Karpas-422 (cell line): ENCODE data around the gene CAMK2N2. TPM values are rescaled to one million over a fixed set of nuclear protein-coding genes. Genes with fewer than 3 reads are reported as not detected.

ENCODE experiments used
- DNase-seq: peaks from one replicate; pipeline ENCODE4 v3.0.0-alpha.2; 2015
- H2AFZ ChIP-seq: fragments of 200-600 bp; sonication (generic); 2 replicates; pipeline ENCODE4 v1.6.1; 2014; ENCODE audit warnings: antibody characterized with exemption, low read length, mixed read lengths
- H3K27ac ChIP-seq: fragments of 200-600 bp; sonication (generic); 2 replicates; pipeline ENCODE4 v1.5.1; 2014; ENCODE audit warnings: mild to moderate bottlenecking, low read length, moderate library complexity
- H3K27me3 ChIP-seq: fragments of 200-600 bp; sonication (generic); 2 replicates; pipeline ENCODE4 v1.6.1; 2014; ENCODE audit warnings: low read length, mixed read lengths
- H3K36me3 ChIP-seq: fragments of 200-600 bp; sonication (generic); 2 replicates; pipeline ENCODE4 v1.6.1; 2014; ENCODE audit warnings: low read length, mixed read lengths; ENCODE audit not compliant: insufficient read depth
- H3K4me1 ChIP-seq: fragments of 200-600 bp; sonication (generic); 2 replicates; pipeline ENCODE4 v1.6.1; 2014; ENCODE audit warnings: mild to moderate bottlenecking, low read length, mixed read lengths
- H3K4me2 ChIP-seq: fragments of 200-600 bp; sonication (generic); 2 replicates; pipeline ENCODE4 v1.6.1; 2014; ENCODE audit warnings: low read length, low read depth, mild to moderate bottlenecking; ENCODE audit not compliant: poor library complexity, severe bottlenecking
- H3K4me3 ChIP-seq: fragments of 200-600 bp; sonication (generic); 2 replicates; pipeline ENCODE4 v1.5.1; 2014; ENCODE audit warnings: mild to moderate bottlenecking, antibody characterized with exemption, low read length, mixed read lengths
- H3K79me2 ChIP-seq: fragments of 200-600 bp; sonication (generic); 2 replicates; pipeline ENCODE4 v1.6.1; 2014; ENCODE audit warnings: mild to moderate bottlenecking, low read length, mixed read lengths
- H3K9ac ChIP-seq: fragments of 200-600 bp; sonication (generic); 2 replicates; pipeline ENCODE4 v1.6.0; 2014; ENCODE audit warnings: low read length
- H3K9me2 ChIP-seq: fragments of 200-600 bp; sonication (generic), shearing (Covaris generic); replicated peaks from 2 replicates; pipeline ENCODE4 v1.6.0; 2014; ENCODE audit warnings: mild to moderate bottlenecking, low read length, moderate library complexity; ENCODE audit not compliant: insufficient read depth
- H3K9me3 ChIP-seq: fragments of 300-700, 200-600 bp; sonication (generic); 2 replicates; pipeline ENCODE4 v1.6.1; 2014; ENCODE audit warnings: low read length, mixed read lengths
- H4K20me1 ChIP-seq: fragments of 200-600 bp; sonication (generic); 2 replicates; pipeline ENCODE4 v1.6.1; 2014; ENCODE audit warnings: mild to moderate bottlenecking, antibody characterized with exemption, low read length, low read depth; ENCODE audit not compliant: insufficient read depth
- total RNA-seq: library from RNA; depleted of rRNA; stranded (reverse); fragments of >200 nt; shearing (Covaris generic); gene quantifications from 2 replicates; pipeline ENCODE4 v1.2.3, GENCODE V29; 2014; ENCODE audit warnings: low replicate concordance

CAMK2N2 gene
- total RNA-seq, 1 experiment from 2014 or later: 9.5 TPM

- no peaks in the 10 kb centered on the region for H3K9me2 ChIP-seq
- no peaks in the 10 kb centered on the region for H3K36me3 ChIP-seq
- H3K9me3 ChIP-seq: no peaks in the 10 kb centered on the region
- H3K27me3 ChIP-seq: no peaks in the 10 kb centered on the region
- peak overlapping the region; percentile 81 for H3K4me2 ChIP-seq
- peaks cover 3% of the 10 kb centered on the region; the same call in 1 of the 2 replicates for H4K20me1 ChIP-seq
- peak overlapping the region; percentile 87 for H3K4me3 ChIP-seq
- peak overlapping the region; percentile 75 for H3K9ac ChIP-seq
- peak overlapping the region; percentile 93 for H2AFZ ChIP-seq
- H3K79me2 ChIP-seq: peaks cover 6% of the 10 kb centered on the region
- H3K27ac ChIP-seq: no peak overlapping the region
- peak; percentile 79 for DNase-seq
- peaks cover 18% of the 10 kb centered on the region for H3K4me1 ChIP-seq
Observed at GRCh38 chr3:184261854-184262763, 756 bp upstream of the CAMK2N2 start.

DNA sequence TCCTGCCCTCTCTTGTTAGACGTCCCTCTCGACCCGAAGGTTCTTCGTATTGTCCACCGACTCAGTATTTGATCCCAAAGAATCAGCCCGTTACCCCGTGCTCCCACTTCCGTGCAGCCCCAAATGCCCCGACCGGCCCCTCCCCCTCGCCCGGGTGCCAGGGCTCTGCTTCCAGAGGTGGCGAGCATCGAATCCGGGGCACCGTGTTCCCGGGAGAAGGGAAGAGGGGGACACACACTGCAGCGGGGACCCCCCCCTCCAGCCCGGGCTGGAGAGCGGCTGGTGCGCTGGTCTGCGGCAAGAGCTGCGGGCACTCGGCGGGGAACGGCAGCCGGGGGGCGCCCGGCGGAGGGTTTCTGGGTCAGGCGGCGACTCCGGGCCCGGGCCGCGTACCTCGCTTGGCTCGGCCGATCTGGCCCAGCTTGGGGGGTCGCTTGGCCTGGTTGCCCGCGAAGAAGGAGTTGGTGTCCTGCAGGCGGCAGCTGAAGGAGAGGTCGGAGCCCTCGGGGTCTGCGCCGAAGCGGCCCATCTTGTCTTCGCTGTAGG, 556 bp downstream of the CAMK2N2 start:
- H3K9ac ChIP-seq: peak overlapping the region; percentile 86
- no peaks in the 10 kb centered on the region for H3K9me3 ChIP-seq
- H3K4me1 ChIP-seq: peaks cover 18% of the 10 kb centered on the region
- peaks cover 6% of the 10 kb centered on the region for H3K79me2 ChIP-seq
- H3K4me3 ChIP-seq: peak overlapping the region; percentile 87
- no peaks in the 10 kb centered on the region for H3K36me3 ChIP-seq
- H3K9me2 ChIP-seq: no peaks in the 10 kb centered on the region
- H4K20me1 ChIP-seq: peaks cover 3% of the 10 kb centered on the region; the same call in 1 of the 2 replicates
- no peak for DNase-seq
- H3K4me2 ChIP-seq: peak overlapping the region; percentile 92
- H3K27ac ChIP-seq: no peak overlapping the region; the same call in 1 of the 2 replicates
- H2AFZ ChIP-seq: peak overlapping the region; percentile 88; the same call in 1 of the 2 replicates
- no peaks in the 10 kb centered on the region for H3K27me3 ChIP-seq

GRCh38 chr3:184259878-184260723, 1.3 kb downstream of the CAMK2N2 start:
- H2AFZ ChIP-seq: no peak overlapping the region
- no peaks in the 10 kb centered on the region for H3K36me3 ChIP-seq
- H3K79me2 ChIP-seq: peaks cover 13% of the 10 kb centered on the region
- H3K9me3 ChIP-seq: no peaks in the 10 kb centered on the region
- H3K9ac ChIP-seq: peak overlapping the region; percentile 86
- H3K9me2 ChIP-seq: no peaks in the 10 kb centered on the region
- no peak for DNase-seq
- no peak overlapping the region for H3K27ac ChIP-seq
- peak overlapping the region; percentile 87 for H3K4me3 ChIP-seq
- H3K27me3 ChIP-seq: no peaks in the 10 kb centered on the region
- peaks cover 18% of the 10 kb centered on the region for H3K4me1 ChIP-seq
- peak overlapping the region; percentile 92 for H3K4me2 ChIP-seq
- peaks cover 3% of the 10 kb centered on the region; the same call in 1 of the 2 replicates for H4K20me1 ChIP-seq

DNA sequence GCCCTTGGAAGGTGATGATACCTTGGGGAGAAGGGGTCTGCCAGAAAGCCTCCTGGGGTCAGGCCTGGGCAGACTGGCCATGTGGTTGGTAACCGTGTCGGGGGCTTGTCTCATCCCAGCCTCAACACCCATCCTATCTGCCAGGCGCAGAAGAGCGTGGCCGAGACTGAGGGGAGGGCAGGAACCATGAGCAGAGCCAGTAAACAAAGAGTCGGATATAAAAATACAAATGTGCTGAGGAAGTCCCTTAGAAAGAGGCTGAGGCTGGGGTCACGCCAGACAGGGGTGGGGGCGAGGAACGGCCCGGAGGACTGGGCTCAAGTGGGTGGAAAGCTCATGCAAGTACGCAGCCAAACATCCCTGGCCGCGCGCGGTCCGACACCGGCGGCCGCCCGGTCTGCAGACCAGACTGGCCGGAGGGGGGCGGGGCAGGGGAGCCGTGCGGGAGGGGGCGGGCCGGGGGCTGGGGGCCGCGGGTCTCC, 1.9 kb downstream of the CAMK2N2 start:
- H3K4me2 ChIP-seq: no peak overlapping the region
- H3K9me2 ChIP-seq: no peaks in the 10 kb centered on the region
- no peaks in the 10 kb centered on the region for H3K27me3 ChIP-seq
- no peak overlapping the region for H3K4me3 ChIP-seq
- no peaks in the 10 kb centered on the region for H3K36me3 ChIP-seq
- peaks cover 20% of the 10 kb centered on the region for H3K79me2 ChIP-seq
- no peak overlapping the region for H3K9ac ChIP-seq
- H3K4me1 ChIP-seq: peaks cover 18% of the 10 kb centered on the region
- H3K27ac ChIP-seq: no peak overlapping the region
- no peak for DNase-seq
- peaks cover 3% of the 10 kb centered on the region; the same call in 1 of the 2 replicates for H4K20me1 ChIP-seq
- no peaks in the 10 kb centered on the region for H3K9me3 ChIP-seq
- H2AFZ ChIP-seq: no peak overlapping the region

GRCh38 chr3:184258926-184259325, 2.4 kb downstream of the CAMK2N2 start:
- no peaks in the 10 kb centered on the region for H3K9me3 ChIP-seq
- peaks cover 3% of the 10 kb centered on the region; the same call in 1 of the 2 replicates for H4K20me1 ChIP-seq
- H3K4me2 ChIP-seq: no peak overlapping the region
- no peaks in the 10 kb centered on the region for H3K36me3 ChIP-seq
- no peak overlapping the region for H3K9ac ChIP-seq
- H3K27me3 ChIP-seq: no peaks in the 10 kb centered on the region
- H3K79me2 ChIP-seq: peaks cover 23% of the 10 kb centered on the region
- H3K4me1 ChIP-seq: peaks cover 18% of the 10 kb centered on the region
- no peak overlapping the region for H3K4me3 ChIP-seq
- no peak overlapping the region for H3K27ac ChIP-seq
- H2AFZ ChIP-seq: no peak overlapping the region
- DNase-seq: no peak
- H3K9me2 ChIP-seq: no peaks in the 10 kb centered on the region

- H3K9me2 ChIP-seq: no peaks in the 10 kb centered on the region
- no peaks in the 10 kb centered on the region for H3K27me3 ChIP-seq
- peaks cover 3% of the 10 kb centered on the region; the same call in 1 of the 2 replicates for H4K20me1 ChIP-seq
- no peak overlapping the region for H3K27ac ChIP-seq
- peaks cover 32% of the 10 kb centered on the region for H3K79me2 ChIP-seq
- H3K4me3 ChIP-seq: no peak overlapping the region
- H3K9ac ChIP-seq: no peak overlapping the region
- H3K4me1 ChIP-seq: peaks cover 18% of the 10 kb centered on the region
- no peaks in the 10 kb centered on the region for H3K9me3 ChIP-seq
- no peaks in the 10 kb centered on the region for H3K36me3 ChIP-seq
- DNase-seq: no peak
- H2AFZ ChIP-seq: no peak overlapping the region
- H3K4me2 ChIP-seq: no peak overlapping the region
Observed at GRCh38 chr3:184257083-184257915, 4.1 kb downstream of the CAMK2N2 start.

- H3K4me2 ChIP-seq: no peak overlapping the region
- H3K9me3 ChIP-seq: no peaks in the 10 kb centered on the region
- peaks cover 10% of the 10 kb centered on the region for H3K4me1 ChIP-seq
- no peaks in the 10 kb centered on the region for H3K36me3 ChIP-seq
- H3K27ac ChIP-seq: no peak overlapping the region
- H3K9ac ChIP-seq: no peak overlapping the region
- no peaks in the 10 kb centered on the region for H3K27me3 ChIP-seq
- H3K9me2 ChIP-seq: no peaks in the 10 kb centered on the region
- no peak for DNase-seq
- peaks cover 46% of the 10 kb centered on the region for H3K79me2 ChIP-seq
- peaks cover 3% of the 10 kb centered on the region; the same call in 1 of the 2 replicates for H4K20me1 ChIP-seq
- no peak overlapping the region for H3K4me3 ChIP-seq
- H2AFZ ChIP-seq: no peak overlapping the region
Observed at GRCh38 chr3:184255291-184256039, 5.9 kb downstream of the CAMK2N2 start.
